Sigmoid colon (tissue), 4 donors: ENCODE results near the gene WDHD1.
"Not testable (repeated sequence)": the region's sequence is repeated elsewhere in the genome, so short reads cannot be mapped to it uniquely, and the experiment has no call there.

Experiments used
- CTCF ChIP-seq, 4 experiments: fragments of 450-650 bp in 3 of 4; fragments of 200-600 bp in 1 of 4; IDR thresholded peaks; one replicate each; pipeline ENCODE4 v1.5.1; 2016 to 2019; ENCODE audit warnings: antibody characterized with exemption in 4 of 4, mild to moderate bottlenecking in 3 of 4, moderate library complexity in 2 of 4
- POLR2A ChIP-seq, 2 donors: fragments of 450-650 bp; IDR thresholded peaks; one replicate each; pipeline ENCODE4 v1.6.1; 2016; ENCODE audit warnings: antibody characterized with exemption in 2 of 2, mild to moderate bottlenecking in 2 of 2, moderate library complexity in 2 of 2
- POLR2AphosphoS5 ChIP-seq, 4 donors: sonication (generic); formaldehyde crosslinking; IDR thresholded peaks; one replicate each; pipeline ENCODE4 v1.6.1; 2017; ENCODE audit warnings: antibody characterized with exemption in 4 of 4

DNA sequence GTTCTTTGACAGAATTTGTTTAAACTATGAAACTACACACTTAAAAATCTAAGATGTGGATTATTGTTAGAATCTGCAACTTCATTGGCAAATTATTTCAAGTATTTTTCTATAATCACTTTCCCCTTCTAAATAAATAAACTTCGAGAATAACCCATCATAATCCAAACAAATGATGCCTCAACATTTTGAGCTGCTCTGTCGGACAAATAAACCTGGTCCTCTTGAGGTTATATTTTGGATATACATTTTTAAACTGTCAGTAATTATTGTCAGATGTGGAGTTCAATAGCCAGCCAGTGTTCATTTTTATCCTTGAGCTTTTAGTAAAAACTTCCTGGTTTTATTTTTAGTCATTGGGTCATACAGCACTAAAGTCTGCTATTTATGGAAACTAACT lies 38.0 kb upstream of the WDHD1 start:
- TF ChIP-seq POLR2AphosphoS5, CTCF, POLR2A (IDR thresholded peaks at IDR 0.05): not testable (repeated sequence)
